Measurements from ENCODE around the gene PLEKHA6. TPM values are rescaled to one million over a fixed set of nuclear protein-coding genes. Genes with fewer than 3 reads are reported as not detected.

The PLEKHA6 gene
- total RNA-seq, 6 donors from 2014 or later, result 3.3 to 6.9 (median 4.9) TPM

- Histone ChIP-seq H3K27me3 (no peaks in the 10 kb centered on the region), H3K4me1 (peaks cover 7 to 19% (median 12%) of the 10 kb centered on the region in 4 donors), H3K36me3 (no peaks in the 10 kb centered on the region), H3K4me3 (peak overlapping the region; percentile 18 to 50 (median 41)), H3K27ac (peak overlapping the region in 3 of 4 donors; percentile 2 to 68 (median 18)), H3K9me3 (no peaks in the 10 kb centered on the region)
- no peak for TF ChIP-seq POLR2A (IDR thresholded peaks at IDR 0.05)
- no peak for TF ChIP-seq CTCF (IDR thresholded peaks at IDR 0.05)
- TF ChIP-seq POLR2AphosphoS5 (IDR thresholded peaks at IDR 0.05), result no peak
- no peak for TF ChIP-seq EP300 (IDR thresholded peaks at IDR 0.05)
- no peak for DNase-seq
- ATAC-seq (ENCODE audit: low FRiP score in 2 of 2), result no peak
- 46 to 53% methylated on average over 6 to 11 of the region's 11 CpGs for WGBS, 2 donors
Measured at GRCh38 chr1:204362984-204363334, 3.2 kb upstream of the PLEKHA6 start.

GRCh38 chr1:204361781-204362180, 2.1 kb upstream of the PLEKHA6 start:
- no peaks in the 10 kb centered on the region for H3K9me3 ChIP-seq
- no peaks in the 10 kb centered on the region for H3K27me3 ChIP-seq
- DNase-seq, result peak in 1 of 2 donors; percentile 42
- peaks cover 7 to 19% (median 12%) of the 10 kb centered on the region in 4 donors for H3K4me1 ChIP-seq
- no peaks in the 10 kb centered on the region for H3K36me3 ChIP-seq
- WGBS, 2 donors, result 88 to 90% methylated on average over 10 of the region's 10 CpGs
- ATAC-seq (ENCODE audit: low FRiP score in 2 of 2), result no peak
- H3K4me3 ChIP-seq, result no peak overlapping the region
- TF ChIP-seq CTCF (IDR thresholded peaks at IDR 0.05), result no peak
- no peak for TF ChIP-seq POLR2AphosphoS5 (IDR thresholded peaks at IDR 0.05)
- TF ChIP-seq POLR2A (IDR thresholded peaks at IDR 0.05), result no peak
- no peak for TF ChIP-seq EP300 (IDR thresholded peaks at IDR 0.05)
- H3K27ac ChIP-seq, result no peak overlapping the region

- Histone ChIP-seq H3K4me3 (no peak overlapping the region), H3K36me3 (no peaks in the 10 kb centered on the region), H3K9me3 (no peaks in the 10 kb centered on the region), H3K4me1 (peaks cover 7 to 19% (median 12%) of the 10 kb centered on the region in 4 donors), H3K27me3 (no peaks in the 10 kb centered on the region), H3K27ac (no peak overlapping the region)
- ATAC-seq (ENCODE audit: low FRiP score in 2 of 2) (no peak), DNase-seq (no peak)
- 85% methylated on average over 2 of the region's 2 CpGs; no CpG with 5 or more reads in 1 of the 2 donors for WGBS, 2 donors
- TF ChIP-seq EP300 (IDR thresholded peaks at IDR 0.05) (no peak), CTCF (IDR thresholded peaks at IDR 0.05) (no peak), POLR2AphosphoS5 (IDR thresholded peaks at IDR 0.05) (no peak), POLR2A (IDR thresholded peaks at IDR 0.05) (no peak)
Measured at GRCh38 chr1:204361341-204361771, 1.6 kb upstream of the PLEKHA6 start.

- Histone ChIP-seq H3K4me3 (no peak overlapping the region), H3K36me3 (no peaks in the 10 kb centered on the region), H3K9me3 (no peaks in the 10 kb centered on the region), H3K27me3 (no peaks in the 10 kb centered on the region), H3K27ac (no peak overlapping the region), H3K4me1 (peaks cover 7 to 19% (median 12%) of the 10 kb centered on the region in 4 donors)
- DNase-seq, result no peak
- no peak for TF ChIP-seq CTCF (IDR thresholded peaks at IDR 0.05)
- TF ChIP-seq EP300 (IDR thresholded peaks at IDR 0.05), result no peak
- no peak for TF ChIP-seq POLR2A (IDR thresholded peaks at IDR 0.05)
- TF ChIP-seq POLR2AphosphoS5 (IDR thresholded peaks at IDR 0.05), result no peak
- ATAC-seq (ENCODE audit: low FRiP score in 2 of 2), result no peak
- WGBS, 2 donors, result 45 to 50% methylated on average over 2 to 4 of the region's 4 CpGs
Measured at GRCh38 chr1:204360314-204360713, 585 bp upstream of the PLEKHA6 start.

GRCh38 chr1:204359131-204359473, 627 bp downstream of the PLEKHA6 start:
- no peaks in the 10 kb centered on the region for H3K9me3 ChIP-seq
- TF ChIP-seq CTCF (IDR thresholded peaks at IDR 0.05), result no peak
- no peak for TF ChIP-seq POLR2AphosphoS5 (IDR thresholded peaks at IDR 0.05)
- no peak for TF ChIP-seq POLR2A (IDR thresholded peaks at IDR 0.05)
- no peak for TF ChIP-seq EP300 (IDR thresholded peaks at IDR 0.05)
- DNase-seq (no peak), ATAC-seq (ENCODE audit: low FRiP score in 2 of 2) (no peak)
- peaks cover 7 to 19% (median 11%) of the 10 kb centered on the region in 4 donors for H3K4me1 ChIP-seq
- 37% methylated on average over 5 of the region's 5 CpGs for WGBS, 2 donors
- H3K4me3 ChIP-seq, result no peak overlapping the region
- H3K27ac ChIP-seq, result no peak overlapping the region
- no peaks in the 10 kb centered on the region for H3K36me3 ChIP-seq
- H3K27me3 ChIP-seq, result no peaks in the 10 kb centered on the region
